Stimulated activated CD8-positive, alpha-beta memory T cell treated with anti-CD3 and anti-CD28 coated beads, Interleukin-15, amount 100 ng/mL, for 24 hours (primary cell): ENCODE data around the gene SETDB1.
A peak's percentile ranks its signal among the peaks of the same experiment; 100 is the strongest.

ENCODE experiments used
- DNase-seq: peaks from one replicate; pipeline ENCODE4 v3.0.0-alpha.2; 2020; ENCODE audit warnings: low read depth

The SETDB1 gene

DNA sequence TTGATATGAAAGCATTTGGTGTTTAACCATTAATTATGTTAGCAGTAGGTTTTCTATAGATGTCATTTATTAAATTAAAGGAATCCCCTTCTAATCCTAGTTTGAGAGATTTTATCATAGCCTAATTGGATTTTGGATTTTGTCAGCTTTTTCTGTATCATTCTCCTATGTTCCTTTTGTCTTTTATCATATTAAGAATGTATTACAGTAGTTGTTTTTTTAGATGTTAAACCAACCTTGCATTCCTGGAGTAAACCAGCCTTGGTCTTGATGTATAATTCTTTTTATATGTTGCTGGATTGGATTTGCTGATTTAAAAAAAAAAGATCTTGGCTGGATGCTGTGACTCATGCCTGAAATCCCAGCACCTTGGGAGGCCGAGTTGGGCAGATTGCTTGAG, 5.6 kb downstream of the SETDB1 start:
- DNase-seq: no peak

- no peak for DNase-seq
Measured at GRCh38 chr1:150944856-150945255, 18.7 kb downstream of the SETDB1 start.

DNA sequence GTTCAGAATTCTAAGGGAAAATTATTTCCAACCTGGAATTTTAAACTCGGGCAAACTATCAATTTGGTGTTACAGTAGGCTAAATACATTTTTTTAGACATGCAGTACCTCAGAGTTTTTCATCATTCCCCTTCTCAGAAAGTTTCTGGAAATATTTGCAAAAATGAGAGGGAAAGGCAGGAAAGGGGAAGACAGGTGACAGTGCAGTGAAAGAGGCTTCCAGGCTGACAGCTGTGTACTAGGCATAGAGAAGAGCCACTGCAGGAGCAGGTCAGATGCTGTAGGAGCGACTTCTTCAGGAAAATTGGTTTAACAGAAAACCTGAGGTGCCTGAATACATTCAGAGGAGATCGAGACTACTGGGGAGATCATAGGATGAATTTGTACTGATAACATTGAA, 28.5 kb downstream of the SETDB1 start:
- DNase-seq: no peak

GRCh38 chr1:150955280-150955679, 29.1 kb downstream of the SETDB1 start:
- no peak for DNase-seq

DNA sequence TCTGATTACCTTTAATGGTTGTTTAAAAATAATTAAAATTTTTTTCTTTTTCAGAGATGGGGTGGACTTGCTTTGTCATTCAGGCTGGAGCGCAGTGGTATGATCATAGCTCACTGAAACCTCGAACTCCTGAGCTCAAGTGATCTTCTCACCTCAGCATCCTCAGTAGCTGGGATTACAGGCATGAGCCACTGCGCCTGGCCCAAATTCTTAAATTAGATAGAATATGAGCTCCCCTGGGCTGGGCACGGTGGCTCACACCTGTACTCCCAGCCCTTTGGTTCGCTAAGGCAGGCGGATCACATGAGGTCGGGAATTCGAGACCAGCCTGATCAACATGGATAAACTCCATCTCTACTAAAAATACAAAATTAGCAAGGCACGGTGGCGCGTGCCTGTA, 31.5 kb downstream of the SETDB1 start:
- DNase-seq: no peak

GRCh38 chr1:150960646-150961045, 34.5 kb downstream of the SETDB1 start:
- no peak for DNase-seq

DNA sequence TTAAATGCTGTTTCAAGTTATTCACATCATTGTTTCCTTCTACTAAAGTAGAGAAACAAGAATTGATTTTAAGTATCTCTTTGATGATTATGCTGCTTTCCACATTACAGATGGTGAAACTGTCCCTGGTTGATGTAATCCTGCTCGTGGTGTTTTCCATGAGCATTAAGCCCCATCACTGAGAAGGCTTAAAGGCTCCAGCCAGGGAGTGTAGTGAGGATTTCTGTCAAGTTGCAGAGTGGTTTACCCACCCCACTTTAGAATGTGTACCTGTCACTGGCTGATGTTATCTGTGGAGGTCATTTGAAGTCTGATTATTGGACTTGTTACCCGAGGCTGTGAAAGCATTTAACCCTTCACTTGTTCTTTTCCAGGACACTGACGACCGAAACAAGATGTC, 35.6 kb downstream of the SETDB1 start:
- DNase-seq: no peak

GRCh38 chr1:150963321-150964163, 37.4 kb downstream of the SETDB1 start:
- DNase-seq: no peak

DNA sequence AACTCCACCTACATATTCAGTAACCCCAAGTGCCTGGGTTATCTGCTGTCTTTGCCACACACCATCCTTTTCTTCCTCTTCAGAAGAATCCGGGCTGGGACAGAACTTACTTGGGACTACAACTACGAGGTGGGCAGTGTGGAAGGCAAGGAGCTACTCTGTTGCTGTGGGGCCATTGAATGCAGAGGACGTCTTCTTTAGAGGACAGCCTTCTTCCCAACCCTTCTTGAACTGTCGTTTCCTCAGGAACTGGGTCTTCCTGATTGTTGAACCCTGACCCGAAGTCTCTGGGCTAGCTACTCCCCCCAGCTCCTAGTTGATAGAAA, 38.0 kb downstream of the SETDB1 start:
- DNase-seq: no peak

DNA sequence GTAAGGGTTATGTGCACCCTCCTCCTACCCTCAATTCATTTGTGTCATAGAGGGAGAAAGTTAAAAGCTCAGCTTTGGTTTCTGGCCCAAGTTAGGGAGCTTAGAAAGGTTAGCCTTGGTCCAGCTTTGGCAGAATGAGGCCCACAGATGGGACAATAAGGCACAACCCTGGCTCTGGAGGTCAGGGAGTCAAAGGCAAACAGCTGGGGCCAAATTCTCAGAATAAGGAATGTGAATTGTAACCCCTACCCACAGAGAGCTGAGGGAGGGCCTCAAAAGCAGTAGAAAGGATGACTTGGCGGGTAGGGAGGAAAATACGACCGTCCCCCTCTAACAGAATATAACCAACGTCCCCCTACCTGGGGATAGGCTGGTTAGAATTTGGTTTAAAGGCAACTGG, 39.4 kb downstream of the SETDB1 start:
- DNase-seq: no peak

GRCh38 chr1:150966011-150966410, 39.8 kb downstream of the SETDB1 start:
- no peak for DNase-seq

- no peak for DNase-seq
Measured at GRCh38 chr1:150967936-150968335, 41.8 kb downstream of the SETDB1 start.

GRCh38 chr1:150968491-150968890, 42.3 kb downstream of the SETDB1 start:
- DNase-seq: no peak

GRCh38 chr1:150969626-150970025, 43.5 kb downstream of the SETDB1 start:
- no peak for DNase-seq

GRCh38 chr1:150970808-150971582, 44.8 kb downstream of the SETDB1 start:
- DNase-seq: no peak

GRCh38 chr1:150971583-150972416, 45.6 kb downstream of the SETDB1 start:
- DNase-seq: no peak

DNA sequence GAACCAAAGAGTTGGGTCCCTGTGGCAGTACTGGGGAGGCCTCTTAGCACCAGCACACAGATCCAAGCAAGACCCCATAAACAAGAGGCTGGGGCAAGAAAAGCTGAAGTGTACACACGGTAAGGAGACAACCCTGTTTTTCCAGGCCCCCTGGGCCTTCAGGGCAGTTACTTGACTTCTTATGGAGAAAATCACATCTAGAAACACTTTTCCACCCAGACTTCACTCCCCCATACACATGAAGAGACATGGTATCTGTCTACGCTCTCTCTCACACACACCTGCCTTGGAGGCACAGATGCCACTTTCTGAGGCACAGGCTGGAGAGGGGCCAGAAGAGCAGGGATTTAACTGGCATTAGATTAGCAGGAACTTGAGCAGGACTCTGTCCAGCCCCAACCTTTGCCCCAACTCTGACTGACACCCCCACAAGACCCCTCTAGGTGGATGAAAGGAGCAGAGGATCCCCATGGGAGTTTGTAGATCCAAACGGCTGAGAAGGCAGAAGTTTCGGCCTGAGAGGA, 46.3 kb downstream of the SETDB1 start:
- no peak for DNase-seq

GRCh38 chr1:150973258-150973835, 47.2 kb downstream of the SETDB1 start:
- DNase-seq: no peak

GRCh38 chr1:150973836-150974579, 47.8 kb downstream of the SETDB1 start:
- no peak for DNase-seq

- peak; percentile 39 for DNase-seq
Measured at GRCh38 chr1:150974580-150975478, 48.7 kb downstream of the SETDB1 start, which contains the start of gene CERS2. Gene CERS2, minus strand, starts transcription at chr1:150974835. Its CDS starts 5,745 bp downstream, at chr1:150969090.
